HG02840 (cell line): ENCODE data around the gene ARHGAP11B.
"Not testable (repeated sequence)": the region's sequence is repeated elsewhere in the genome, so short reads cannot be mapped to it uniquely, and the experiment has no call there.

Experiments
- ATAC-seq: cut with Tn5 transposase; IDR thresholded peaks from one replicate; pipeline ENCODE4 v1.9.1; 2021; ENCODE audit warnings: mild to moderate bottlenecking, moderate library complexity, moderate number of reproducible peaks; ENCODE audit not compliant: unreplicated experiment, low FRiP score

ARHGAP11B gene

DNA sequence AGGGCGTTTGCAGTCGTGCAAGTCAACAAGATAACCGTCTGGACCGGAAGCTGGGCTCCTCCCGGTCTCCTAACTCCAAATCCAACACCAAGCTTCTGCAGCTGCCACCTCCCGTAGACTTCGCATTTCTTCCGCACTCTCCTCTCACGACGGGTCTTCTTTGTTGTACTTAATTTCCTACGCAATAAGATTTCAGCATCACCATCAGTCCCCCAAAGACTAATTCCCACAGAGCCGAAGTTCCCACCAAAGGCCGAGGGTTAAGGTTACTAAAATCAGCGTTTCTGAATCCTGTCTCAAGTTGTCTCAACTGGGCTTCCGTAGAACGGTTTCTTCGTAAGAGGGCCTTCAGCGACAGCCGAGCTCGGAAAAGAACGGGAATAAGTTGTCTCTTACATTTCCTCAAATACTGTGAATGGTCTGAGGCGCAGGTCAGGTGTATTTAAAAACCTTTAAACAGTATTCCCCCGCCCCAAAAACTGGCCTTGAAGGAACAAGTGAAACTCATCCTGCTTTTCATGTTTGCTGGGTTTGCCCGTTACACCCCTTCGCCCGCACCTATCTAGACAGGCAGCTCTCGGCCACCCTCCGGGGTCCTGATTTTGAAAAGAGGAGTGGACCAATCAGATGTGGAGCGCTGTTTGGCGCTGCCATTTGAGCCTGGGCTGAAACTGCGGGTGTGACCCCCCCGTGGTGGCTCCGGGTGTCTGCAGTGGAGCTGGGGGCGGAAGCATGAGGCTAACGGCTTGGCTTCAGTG is at the start of gene ARHGAP11B:
Gene ARHGAP11B (plus strand): TSS at position 693 of the 758 bp plus-strand sequence.
- ATAC-seq: peak; percentile 92

- not testable (repeated sequence) for ATAC-seq
These were observed 46.4 kb upstream of the ARHGAP11B start for GRCh38 chr15:30579394-30579970.

DNA sequence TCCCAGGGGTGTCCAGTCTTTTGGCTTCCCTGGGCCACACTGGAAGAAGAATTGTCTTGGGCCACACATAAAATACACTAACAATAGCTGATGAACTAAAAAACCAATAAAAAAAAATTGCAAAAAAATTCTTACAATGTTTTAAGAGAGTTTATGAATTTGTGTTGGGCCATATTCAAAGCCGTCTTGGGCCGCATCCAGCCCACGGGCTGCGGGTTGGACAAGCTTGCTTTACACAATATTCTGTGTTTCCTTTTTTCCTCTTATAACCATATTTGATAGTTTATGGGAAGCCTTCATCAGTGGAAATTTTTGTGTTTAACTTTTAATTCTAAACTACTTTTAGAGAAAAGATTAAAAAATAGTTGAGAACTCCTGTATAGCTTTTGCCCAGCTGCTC is 45.2 kb upstream of the ARHGAP11B start:
- ATAC-seq: not testable (repeated sequence)

- ATAC-seq: not testable (repeated sequence)
These were observed 27.0 kb upstream of the ARHGAP11B start for GRCh38 chr15:30598953-30599352.

DNA sequence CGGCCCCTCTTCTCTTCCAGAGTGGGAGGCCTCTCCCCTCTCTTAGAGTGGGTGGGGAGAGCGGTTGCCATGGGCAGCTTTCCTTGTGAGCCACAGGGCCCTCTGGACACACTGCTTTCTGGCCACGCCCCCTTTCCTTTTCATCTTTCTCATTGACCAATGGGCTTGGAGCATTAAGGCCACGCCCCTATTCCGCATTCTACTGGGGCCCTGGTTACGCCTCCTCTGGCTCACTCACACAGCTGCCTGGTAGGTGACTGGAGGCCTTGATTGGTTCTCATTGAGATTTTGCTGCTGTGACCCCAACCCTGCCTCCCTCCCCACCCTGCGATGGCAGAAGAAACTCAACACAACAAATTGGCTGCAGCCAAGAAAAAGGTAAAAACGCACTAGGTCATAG is 22.1 kb upstream of the ARHGAP11B start, which contains the start of gene GOLGA8H:
Gene GOLGA8H (plus strand): TSS at position 233 of the 400 bp plus-strand sequence. CDS start 98 bp downstream, at position 331.
- ATAC-seq: not testable (repeated sequence)

DNA sequence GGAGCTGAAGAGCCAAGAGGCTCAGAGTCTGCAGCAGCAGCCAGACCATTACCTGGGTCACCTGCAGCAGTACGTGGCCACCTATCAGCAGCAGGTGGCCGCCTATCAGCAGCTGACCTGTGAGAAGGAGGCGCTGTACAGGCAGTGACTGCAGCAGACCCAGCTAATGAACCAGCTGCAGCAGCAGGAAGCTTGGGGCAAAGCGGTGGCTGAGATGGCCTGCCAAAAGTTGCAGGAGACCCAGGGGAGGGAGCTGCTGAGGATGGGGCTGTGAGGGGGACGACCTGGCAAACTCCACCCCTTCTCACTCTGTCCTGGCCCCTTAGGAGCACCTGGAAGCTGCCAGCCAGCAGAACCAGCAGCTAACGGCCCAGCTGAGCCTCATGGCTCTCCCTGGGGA is 13.7 kb upstream of the ARHGAP11B start:
- ATAC-seq: not testable (repeated sequence)

DNA sequence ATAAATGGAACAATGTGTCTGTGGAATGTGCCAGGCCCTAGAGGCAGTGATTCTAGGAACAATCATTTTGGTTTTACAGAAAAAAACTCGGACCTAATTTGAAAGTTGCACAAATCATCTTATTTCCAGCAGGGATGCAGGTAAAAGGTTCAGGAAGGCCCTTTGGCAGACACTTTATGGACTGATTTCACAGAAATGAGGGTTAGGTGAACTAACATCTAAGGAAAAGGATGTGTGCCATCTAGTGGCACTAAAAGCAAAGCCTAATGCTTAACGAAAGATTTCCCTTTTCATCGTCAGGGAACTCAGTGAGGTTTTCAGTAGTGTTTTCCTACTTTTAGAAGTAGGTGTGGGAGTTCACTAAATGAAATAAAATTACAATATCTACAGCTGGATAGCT is 4.6 kb upstream of the ARHGAP11B start:
- not testable (repeated sequence) for ATAC-seq

DNA sequence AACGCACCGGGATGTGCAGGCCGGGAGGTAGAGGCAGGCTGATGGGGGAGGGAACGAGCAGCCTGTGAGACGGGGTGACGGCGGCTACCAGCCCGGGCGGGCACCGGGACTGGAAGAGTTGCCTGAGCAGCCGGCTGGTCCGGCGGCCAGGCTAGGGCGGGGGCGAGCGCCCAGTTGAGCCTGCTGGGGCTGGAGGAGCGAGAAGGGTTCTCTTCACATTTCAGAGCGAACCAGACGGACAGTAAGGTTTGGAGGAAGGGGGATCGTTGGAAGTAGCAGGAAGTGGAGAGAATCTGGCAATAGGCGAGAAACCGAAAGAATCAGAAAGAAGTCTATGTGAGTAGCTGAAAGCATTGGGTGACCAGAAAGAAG is 252 bp downstream of the ARHGAP11B start:
- not testable (repeated sequence) for ATAC-seq

GRCh38 chr15:30626632-30627031 is 704 bp downstream of the ARHGAP11B start:
- peak; percentile 3 for ATAC-seq

DNA sequence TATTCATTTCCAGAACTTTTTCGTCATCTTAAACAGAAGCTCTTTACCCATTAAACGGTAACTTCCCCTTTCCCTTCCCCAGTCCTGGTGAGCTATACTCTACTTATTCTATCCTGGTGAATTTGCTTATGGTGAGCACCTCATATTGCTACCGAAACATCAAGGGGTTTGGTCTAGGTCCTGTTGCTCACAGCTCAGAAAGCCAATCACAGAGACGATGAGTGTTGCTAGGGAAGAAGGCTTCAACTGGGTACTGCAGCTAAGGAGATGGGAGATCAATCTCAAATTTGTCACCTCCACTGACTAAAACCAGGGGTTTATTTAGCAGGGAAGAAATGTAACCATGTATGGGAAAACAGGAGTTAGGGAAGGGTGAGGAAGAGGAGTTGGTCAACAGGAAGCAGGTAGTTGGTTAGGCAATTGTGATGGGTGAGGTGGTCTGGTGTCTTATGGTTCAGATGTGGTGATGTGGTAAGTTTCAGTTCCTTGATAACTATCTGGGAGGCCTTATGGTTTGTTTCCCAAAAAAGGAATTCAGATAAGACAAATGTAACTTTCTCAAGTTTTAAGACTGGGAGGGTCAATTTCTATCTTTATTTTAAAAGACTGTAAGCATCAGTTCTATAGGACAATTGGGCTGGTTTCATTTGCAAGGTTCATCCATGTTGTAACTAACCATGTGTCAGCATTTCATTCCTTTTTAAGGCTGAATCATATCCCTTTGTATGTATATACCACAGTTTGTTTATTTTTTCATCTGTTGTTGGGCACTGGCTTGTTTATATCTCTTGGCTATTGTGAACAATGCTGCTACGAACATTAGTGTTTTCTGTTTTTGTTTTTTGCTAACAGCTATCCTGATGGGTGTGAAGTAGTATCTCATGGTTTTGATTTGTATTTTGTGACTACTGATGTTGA is 24.3 kb downstream of the ARHGAP11B start:
- peak; percentile 67 for ATAC-seq

- not testable (repeated sequence) for ATAC-seq
These were observed 35.2 kb downstream of the ARHGAP11B start for GRCh38 chr15:30661154-30661553.

DNA sequence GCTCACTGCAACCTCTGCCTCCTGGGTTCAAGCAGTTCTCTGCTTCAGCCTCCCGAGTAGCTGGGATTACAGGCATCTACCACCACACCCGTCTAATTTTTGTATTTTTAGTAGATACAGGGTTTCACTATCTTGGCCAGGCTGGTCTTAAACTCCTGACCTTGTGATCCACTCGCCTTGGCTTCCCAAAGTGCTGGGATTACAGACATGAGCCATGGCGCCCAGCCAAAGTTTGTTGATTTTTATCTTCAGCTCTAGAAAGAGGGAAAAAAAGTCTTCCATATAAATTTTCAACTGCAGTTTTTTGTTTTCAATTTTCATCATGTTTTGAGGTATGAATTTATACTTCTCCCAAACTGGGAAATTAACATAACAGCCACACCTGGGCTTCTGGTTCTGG is 43.7 kb downstream of the ARHGAP11B start:
- ATAC-seq: not testable (repeated sequence)

- ATAC-seq: no peak
These were observed 44.1 kb downstream of the ARHGAP11B start for GRCh38 chr15:30670056-30670455.

DNA sequence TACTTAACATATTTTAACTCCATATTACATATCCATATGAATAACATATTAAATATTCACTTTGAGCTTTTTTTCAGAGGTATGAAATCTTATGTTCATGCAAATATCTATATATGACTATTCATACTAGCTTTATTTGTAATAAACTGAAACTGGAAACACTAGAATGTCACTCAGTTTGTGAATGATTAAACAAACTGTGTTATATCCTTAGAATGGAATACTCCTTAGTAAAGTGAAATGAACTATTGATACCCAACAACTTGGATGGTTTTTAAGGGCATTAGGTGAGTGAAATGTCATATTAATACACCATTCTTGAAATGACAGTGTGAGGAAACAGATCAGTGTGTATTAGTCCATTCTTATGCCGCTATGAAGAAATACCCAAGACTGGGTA is 45.4 kb downstream of the ARHGAP11B start:
- ATAC-seq: no peak

DNA sequence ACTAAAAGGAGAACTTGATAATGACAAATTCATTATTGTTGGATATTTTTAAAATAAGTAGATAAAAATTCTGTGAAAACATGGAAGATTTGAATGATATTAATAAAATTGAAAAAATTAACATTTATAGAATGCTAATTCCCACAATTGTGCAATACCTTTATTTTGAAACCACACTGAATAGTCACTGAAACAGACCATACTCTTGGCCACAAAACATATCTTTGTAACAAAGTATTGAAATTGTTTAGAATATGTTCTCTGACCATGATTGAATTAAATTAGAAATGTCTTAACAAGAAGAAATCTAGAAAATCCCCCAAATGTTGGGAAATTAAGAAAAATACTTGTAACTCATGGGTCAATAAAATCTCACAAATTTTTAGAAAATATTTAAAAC is 49.2 kb downstream of the ARHGAP11B start:
- no peak for ATAC-seq

GRCh38 chr15:30675891-30676290 is 50.0 kb downstream of the ARHGAP11B start:
- not testable (repeated sequence) for ATAC-seq

DNA sequence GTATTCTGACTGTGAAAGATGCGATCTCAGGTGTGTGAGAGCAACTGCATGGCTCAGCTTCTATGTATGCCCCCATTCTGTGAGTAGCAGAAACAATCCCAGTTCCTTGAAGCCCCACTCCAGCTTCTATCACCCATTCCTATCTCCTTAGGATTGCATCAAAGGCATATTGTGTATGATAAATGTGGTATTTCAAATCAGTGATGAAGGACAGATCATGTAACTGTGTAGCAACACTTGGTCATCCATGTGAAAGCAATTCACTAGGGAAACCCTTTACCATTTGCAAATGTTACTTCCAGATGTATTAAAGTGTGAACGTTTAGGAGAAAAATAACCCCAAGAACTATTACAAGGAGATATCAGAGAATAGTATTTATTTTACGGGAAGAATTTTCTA is 55.1 kb downstream of the ARHGAP11B start:
- ATAC-seq: not testable (repeated sequence)

DNA sequence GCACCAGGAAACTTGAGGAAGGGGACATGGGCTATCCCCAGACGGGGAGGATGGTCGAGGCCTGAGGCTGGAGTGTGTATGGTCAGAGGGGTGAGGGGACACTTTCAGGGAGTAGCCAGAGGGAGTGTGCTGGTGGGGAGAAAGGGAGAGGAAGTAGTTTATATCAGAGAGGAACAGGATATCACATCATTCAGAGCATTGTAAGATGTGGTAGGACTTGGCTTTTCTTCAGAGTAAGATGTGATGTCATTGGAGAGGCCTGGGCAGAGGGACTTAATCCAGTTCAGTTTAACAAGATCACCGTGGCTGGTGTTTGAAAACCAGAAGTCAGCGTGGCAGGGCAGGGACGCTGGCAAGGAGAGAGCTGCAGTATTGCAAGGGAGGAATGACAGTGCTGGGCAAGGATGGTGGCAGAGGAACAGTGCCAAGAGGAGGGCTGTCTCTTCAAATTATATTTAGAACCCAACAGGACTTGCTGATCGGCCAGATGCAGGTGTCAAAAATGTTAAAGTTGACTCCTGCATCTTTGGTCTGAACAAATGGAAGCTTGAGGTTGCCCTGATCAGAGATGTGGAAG is 59.9 kb downstream of the ARHGAP11B start:
- not testable (repeated sequence) for ATAC-seq

DNA sequence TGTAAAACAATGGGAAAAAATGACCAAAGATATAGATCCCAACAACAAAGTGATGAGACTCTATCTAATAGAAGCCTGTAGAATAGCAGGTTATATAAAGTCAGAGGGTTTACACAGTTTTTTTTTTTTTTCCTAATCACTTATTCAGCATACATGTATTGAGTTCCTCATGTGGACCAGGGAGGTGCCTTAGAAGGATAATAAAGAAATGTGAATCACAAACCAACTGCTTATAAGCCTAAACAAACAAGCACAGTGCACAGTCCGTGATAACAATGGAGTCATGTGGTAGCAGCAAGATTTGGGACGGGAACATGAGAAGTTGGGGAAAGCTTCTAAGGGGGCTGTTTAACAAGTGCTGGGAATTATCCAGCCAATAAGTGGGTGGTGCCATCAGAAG is 60.7 kb downstream of the ARHGAP11B start:
- not testable (repeated sequence) for ATAC-seq
